ENCODE data around the gene AMDHD1. TPM values are rescaled to one million over a fixed set of nuclear protein-coding genes. Genes with fewer than 3 reads are reported as not detected.

Gene AMDHD1
- total and polyA plus RNA-seq, 2 of the 4 experiments (the other 2 are of a cell fraction), result under 0.01 TPM; not detected in 1

DNA sequence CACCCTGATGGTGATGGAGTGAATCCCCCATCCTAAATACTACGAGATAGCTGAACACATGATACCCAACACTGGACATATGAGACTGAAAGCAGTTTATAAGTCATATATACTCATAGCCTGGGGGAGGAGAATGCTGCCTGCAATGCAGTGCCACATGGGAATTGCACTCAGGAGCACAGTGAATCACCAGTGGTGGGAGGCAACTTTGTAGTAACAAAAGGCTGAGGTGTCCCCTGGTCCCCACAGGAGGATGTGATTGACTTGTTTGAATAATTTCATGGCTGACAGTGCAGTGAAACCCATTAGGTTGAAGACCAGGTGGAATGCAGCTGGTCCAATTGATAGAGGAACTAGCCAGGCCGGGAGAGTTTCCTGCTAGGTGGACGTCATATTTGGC, 20.9 kb upstream of the AMDHD1 start:
- Histone ChIP-seq H3K18ac (ENCODE audit: low read depth, low read length) (no peak overlapping the region), H2AK9ac (replicated peaks; ENCODE audit: low read depth, low read length, poor library complexity) (no peak overlapping the region), H3K27ac (ENCODE audit: insufficient read depth, low read length) (no peak overlapping the region), H4K5ac (ENCODE audit: low read depth, low read length) (no peak overlapping the region), H4K91ac (ENCODE audit: insufficient read depth, low read depth, low read length) (no peak overlapping the region), H3K4ac (ENCODE audit: low read depth, low read length) (no peak overlapping the region), H3K4me1 (ENCODE audit: control insufficient read depth, insufficient read depth, low read length) (no peaks in the 10 kb centered on the region), H4K20me1 (ENCODE audit: insufficient read depth, low read length) (no peaks in the 10 kb centered on the region), H3K9ac (ENCODE audit: low read depth, low read length) (no peak overlapping the region), H3K79me1 (ENCODE audit: low read depth in 1 of 2, low read length in 2 of 2) (no peaks in the 10 kb centered on the region), H3K56ac (ENCODE audit: extremely low read depth, insufficient read depth, low read length) (no peak overlapping the region), H2BK120ac (ENCODE audit: low read depth, low read length) (no peak overlapping the region), H3K27me3 (ENCODE audit: control insufficient read depth, insufficient read depth, low read length) (no peaks in the 10 kb centered on the region), H3K4me3 (ENCODE audit: insufficient read depth, low read depth, low read length) (no peak overlapping the region), H3K14ac (replicated peaks; ENCODE audit: low read depth, low read length) (no peak overlapping the region), H3K23ac (ENCODE audit: low read depth, low read length) (no peak overlapping the region), H2AK5ac (ENCODE audit: low read depth, low read length) (no peak overlapping the region), H2BK15ac (ENCODE audit: low read depth, low read length) (no peak overlapping the region), H3K4me2 (ENCODE audit: low read depth, low read length) (no peak overlapping the region), H3K9me1 (ENCODE audit: insufficient read depth, low read length) (no peaks in the 10 kb centered on the region), H2AFZ (replicated peaks; ENCODE audit: low read length, poor library complexity) (no peak overlapping the region), H3K36me3 (ENCODE audit: control insufficient read depth, insufficient read depth, low read length) (no peaks in the 10 kb centered on the region), H2BK5ac (ENCODE audit: low read depth, low read length, poor library complexity, severe bottlenecking) (no peak overlapping the region), H2BK20ac (ENCODE audit: low read depth, low read length) (no peak overlapping the region), H4K8ac (ENCODE audit: low read depth in 2 of 2, low read length in 2 of 2) (no peak overlapping the region), H3K9me3 (ENCODE audit: control insufficient read depth, insufficient read depth, low read length) (no peaks in the 10 kb centered on the region)
- WGBS, 2 experiments (ENCODE audit: extremely low coverage in 2 of 2, insufficient read length in 1 of 2), result no CpG with 5 or more reads among the region's 3 CpGs
- intact Hi-C loops (cut with micrococcal nuclease), result no loop called here
- ChIA-PET POLR2A (ENCODE audit: unreplicated experiment) (no interaction called here), CTCF (no interaction called here)
- peak; percentile 33 for DNase-seq
- BruUV-seq (replicated peaks), result no TSS peak
- TF ChIP-seq BHLHE40 (IDR thresholded peaks at IDR 0.05; ENCODE audit: low read depth, low read length), result no peak
- no peak for TF ChIP-seq MAFK (IDR thresholded peaks at IDR 0.05; ENCODE audit: low read depth, low read length)
- TF ChIP-seq CHD1 (IDR thresholded peaks at IDR 0.05; ENCODE audit: low read depth, low read length), result no peak
- TF ChIP-seq NFE2L2 (IDR thresholded peaks at IDR 0.05; ENCODE audit: low read depth, low read length), result no peak
- TF ChIP-seq MAZ (IDR thresholded peaks at IDR 0.05; ENCODE audit: borderline replicate concordance, low read depth, low read length), result no peak
- TF ChIP-seq, protein P1, sequence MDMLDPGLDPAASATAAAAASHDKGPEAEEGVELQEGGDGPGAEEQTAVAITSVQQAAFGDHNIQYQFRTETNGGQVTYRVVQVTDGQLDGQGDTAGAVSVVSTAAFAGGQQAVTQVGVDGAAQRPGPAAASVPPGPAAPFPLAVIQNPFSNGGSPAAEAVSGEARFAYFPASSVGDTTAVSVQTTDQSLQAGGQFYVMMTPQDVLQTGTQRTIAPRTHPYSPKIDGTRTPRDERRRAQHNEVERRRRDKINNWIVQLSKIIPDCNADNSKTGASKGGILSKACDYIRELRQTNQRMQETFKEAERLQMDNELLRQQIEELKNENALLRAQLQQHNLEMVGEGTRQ (IDR thresholded peaks at IDR 0.05; ENCODE audit: low read depth, low read length), result no peak
- no peak for TF ChIP-seq CEBPB (IDR thresholded peaks at IDR 0.05; ENCODE audit: low read depth, low read length)
- TF ChIP-seq RFX5 (IDR thresholded peaks at IDR 0.05; ENCODE audit: low read depth, low read length), result no peak
- TF ChIP-seq POLR2A (IDR thresholded peaks at IDR 0.05; ENCODE audit: low read depth, low read length), result no peak
- TF ChIP-seq RCOR1 (IDR thresholded peaks at IDR 0.05; ENCODE audit: insufficient replicate concordance, low read length), result no peak
- TF ChIP-seq FOS (IDR thresholded peaks at IDR 0.05; ENCODE audit: low read depth, low read length), result no peak
- TF ChIP-seq, protein P2, sequence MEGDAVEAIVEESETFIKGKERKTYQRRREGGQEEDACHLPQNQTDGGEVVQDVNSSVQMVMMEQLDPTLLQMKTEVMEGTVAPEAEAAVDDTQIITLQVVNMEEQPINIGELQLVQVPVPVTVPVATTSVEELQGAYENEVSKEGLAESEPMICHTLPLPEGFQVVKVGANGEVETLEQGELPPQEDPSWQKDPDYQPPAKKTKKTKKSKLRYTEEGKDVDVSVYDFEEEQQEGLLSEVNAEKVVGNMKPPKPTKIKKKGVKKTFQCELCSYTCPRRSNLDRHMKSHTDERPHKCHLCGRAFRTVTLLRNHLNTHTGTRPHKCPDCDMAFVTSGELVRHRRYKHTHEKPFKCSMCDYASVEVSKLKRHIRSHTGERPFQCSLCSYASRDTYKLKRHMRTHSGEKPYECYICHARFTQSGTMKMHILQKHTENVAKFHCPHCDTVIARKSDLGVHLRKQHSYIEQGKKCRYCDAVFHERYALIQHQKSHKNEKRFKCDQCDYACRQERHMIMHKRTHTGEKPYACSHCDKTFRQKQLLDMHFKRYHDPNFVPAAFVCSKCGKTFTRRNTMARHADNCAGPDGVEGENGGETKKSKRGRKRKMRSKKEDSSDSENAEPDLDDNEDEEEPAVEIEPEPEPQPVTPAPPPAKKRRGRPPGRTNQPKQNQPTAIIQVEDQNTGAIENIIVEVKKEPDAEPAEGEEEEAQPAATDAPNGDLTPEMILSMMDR (conservative IDR thresholded peaks at IDR 0.05; ENCODE audit: low read depth, low read length), result no peak
- TF ChIP-seq MXI1 (IDR thresholded peaks at IDR 0.05; ENCODE audit: borderline replicate concordance, low read depth, low read length), result no peak
- TF ChIP-seq SMC3 (IDR thresholded peaks at IDR 0.05; ENCODE audit: low read depth, low read length), result no peak
- no peak for TF ChIP-seq ELK1 (IDR thresholded peaks at IDR 0.05; ENCODE audit: borderline replicate concordance, low read depth, low read length)
- no peak for TF ChIP-seq RAD21 (IDR thresholded peaks at IDR 0.05; ENCODE audit: low read length)
- ATAC-seq (ENCODE audit: low read depth), result no peak
- in situ Hi-C loops (cut with MboI; ENCODE audit: low sequenced_read_pairs), result no loop called here
- dilution Hi-C loops (cut with HindIII; ENCODE audit: low sequenced_read_pairs, unreplicated experiment), result no loop called here
